Measurements from ENCODE around the gene RBM38. TPM values are rescaled to one million over a fixed set of nuclear protein-coding genes. Genes with fewer than 3 reads are reported as not detected.

Gene RBM38
- total and polyA plus RNA-seq, 9 of the 15 experiments (the other 6 are each of a cell fraction or from before 2014, with no cell fraction given): 0.28 to 82.4 (median 33.2) TPM

GRCh38 chr20:57416296-57417022, 25.3 kb downstream of the RBM38 start (continued):
- TF ChIP-seq TSHZ1 (CRISPR knock-in tag; IDR thresholded peaks at IDR 0.05): no peak
- no peak for TF ChIP-seq ETS1 (conservative IDR thresholded peaks at IDR 0.05; ENCODE audit: control insufficient read depth, low read depth, low read length)
- no peak for TF ChIP-seq MBD1 (CRISPR knock-in tag; IDR thresholded peaks at IDR 0.05)
- no peak for TF ChIP-seq NFYB (IDR thresholded peaks at IDR 0.05; ENCODE audit: extremely low read depth, insufficient read length)
- peak; percentile 54; the same call in 1 of the 2 replicates for TF ChIP-seq BCOR (IDR thresholded peaks at IDR 0.05)
- no peak for TF ChIP-seq SETDB1 (IDR thresholded peaks at IDR 0.05; ENCODE audit: low read length)
- no peak for TF ChIP-seq NRF1 (conservative IDR thresholded peaks at IDR 0.05 in 1 of 2, IDR thresholded peaks at IDR 0.05 in 1 of 2)
- TF ChIP-seq ATF6 (CRISPR knock-in tag; IDR thresholded peaks at IDR 0.05): no peak
- TF ChIP-seq POLR2G (IDR thresholded peaks at IDR 0.05; ENCODE audit: low read depth, low read length): no peak
- TF ChIP-seq MAX (CRISPR knock-in tag; IDR thresholded peaks at IDR 0.05): 0 out of 2 replicates have a peak, but pooled peaks have one; percentile 4
- no peak for TF ChIP-seq ARNT (IDR thresholded peaks at IDR 0.05)
- no peak for TF ChIP-seq SMAD2 (IDR thresholded peaks at IDR 0.05; ENCODE audit: low read depth, low read length)
- peak; percentile 42; the same call in 1 of the 2 replicates for TF ChIP-seq ZNF263 (CRISPR knock-in tag; IDR thresholded peaks at IDR 0.05; ENCODE audit: borderline replicate concordance)
- no peak for TF ChIP-seq PHF20 (IDR thresholded peaks at IDR 0.05; ENCODE audit: partially characterized antibody)
- TF ChIP-seq SMARCA4 (IDR thresholded peaks at IDR 0.05): no peak
- TF ChIP-seq RBM39 (optimal IDR thresholded peaks at IDR 0.05; ENCODE audit: low read depth, low read length): no peak
- TF ChIP-seq NFE2L1 (tag; IDR thresholded peaks at IDR 0.05; ENCODE audit: borderline replicate concordance, low read depth): no peak
- no peak for TF ChIP-seq RAD21 (CRISPR knock-in tag; conservative IDR thresholded peaks at IDR 0.05 in 1 of 2, IDR thresholded peaks at IDR 0.05 in 1 of 2)
- no peak for TF ChIP-seq SP1 (CRISPR knock-in tag; IDR thresholded peaks at IDR 0.05)
